Stimulated activated CD4-positive, alpha-beta T cell treated with anti-CD3 and anti-CD28 coated beads, Interleukin-1b, Interleukin-23, amount 100 ng/mL, for 48 hours (primary cell): Measurements from ENCODE around the gene NEK10.
A peak's percentile ranks its signal among the peaks of the same experiment; 100 is the strongest.

Source experiments
- DNase-seq: peaks from one replicate; pipeline ENCODE4 v3.0.0-alpha.2; 2020

Gene NEK10

GRCh38 chr3:27165321-27165721 lies 203.9 kb downstream of the NEK10 start:
- DNase-seq, result no peak

- DNase-seq, result no peak
These were observed 208.3 kb downstream of the NEK10 start for GRCh38 chr3:27160779-27161287.

GRCh38 chr3:27160146-27160545 lies 209.0 kb downstream of the NEK10 start:
- no peak for DNase-seq

- DNase-seq, result no peak
These were observed 222.0 kb downstream of the NEK10 start for GRCh38 chr3:27147215-27147614.

- DNase-seq, result no peak
These were observed 222.4 kb downstream of the NEK10 start for GRCh38 chr3:27146786-27147185.

GRCh38 chr3:27145719-27146118 lies 223.5 kb downstream of the NEK10 start:
- no peak for DNase-seq

GRCh38 chr3:27141668-27142067 lies 227.5 kb downstream of the NEK10 start:
- DNase-seq, result no peak

GRCh38 chr3:27138562-27138961 lies 230.6 kb downstream of the NEK10 start:
- no peak for DNase-seq

- DNase-seq, result no peak
These were observed 231.2 kb downstream of the NEK10 start for GRCh38 chr3:27138005-27138404.

- peak; percentile 59 for DNase-seq
These were observed 234.9 kb downstream of the NEK10 start for GRCh38 chr3:27134171-27134796.

GRCh38 chr3:27133060-27133459 lies 236.1 kb downstream of the NEK10 start:
- DNase-seq, result no peak

GRCh38 chr3:27130796-27131195 lies 238.4 kb downstream of the NEK10 start:
- no peak for DNase-seq

- DNase-seq, result no peak
These were observed 241.3 kb downstream of the NEK10 start for GRCh38 chr3:27127879-27128278.

- no peak for DNase-seq
These were observed 242.0 kb downstream of the NEK10 start for GRCh38 chr3:27127195-27127594.

GRCh38 chr3:27125821-27126501 lies 243.2 kb downstream of the NEK10 start:
- no peak for DNase-seq

GRCh38 chr3:27119639-27120038 lies 249.5 kb downstream of the NEK10 start:
- DNase-seq, result no peak

- no peak for DNase-seq
These were observed 253.8 kb downstream of the NEK10 start for GRCh38 chr3:27115352-27115751.

- no peak for DNase-seq
These were observed 254.5 kb downstream of the NEK10 start for GRCh38 chr3:27114684-27115083.

GRCh38 chr3:27114129-27114528 lies 255.1 kb downstream of the NEK10 start:
- no peak for DNase-seq

GRCh38 chr3:27110020-27110419 lies 259.2 kb downstream of the NEK10 start:
- no peak for DNase-seq

- no peak for DNase-seq
These were observed 260.9 kb downstream of the NEK10 start for GRCh38 chr3:27108322-27108721.

GRCh38 chr3:27105904-27106303 lies 263.3 kb downstream of the NEK10 start:
- no peak for DNase-seq

GRCh38 chr3:27097182-27097581 lies 272.0 kb downstream of the NEK10 start:
- no peak for DNase-seq

GRCh38 chr3:27095553-27096222 lies 273.5 kb downstream of the NEK10 start:
- DNase-seq, result no peak
